Left colon (tissue), 2 donors: ENCODE data around the gene TAL1. TPM values are rescaled to one million over a fixed set of nuclear protein-coding genes. Genes with fewer than 3 reads are reported as not detected.

Experiments
- ATAC-seq: fragments of 200-7000 bp; cut with Tn5 transposase; one replicate; pipeline ENCODE4 v1.9.1; 2020; ENCODE audit warnings: mild to moderate bottlenecking, moderate library complexity
- DNase-seq, 2 donors: peaks; one replicate each; pipeline ENCODE4 v3.0.0-alpha.2; 2020
- intact Hi-C, 2 donors: fragments of 100-400 bp; cut with DNase I in 1 of 2; cut with micrococcal nuclease in 1 of 2; formaldehyde crosslinking; loops; one replicate each; pipeline versions ENCODE4 v1.11.2 to v1.14.0; 2022; cut with DNase I, micrococcal nuclease
- total RNA-seq, 2 donors: library from RNA; stranded (reverse); fragmentation: NEBNext Ultra II Directional; extraction: Animal tissue kit (Norgen Biotek cat#: 25700); gene quantifications; one replicate each; pipeline ENCODE4 v1.2.1, GENCODE V29; 2021
- donor health status: DM: no; HTN: no; CAD: no.
- donor health status: DM: yes; HTN: yes; CAD: no.

Gene TAL1
- total RNA-seq, 2 donors from 2014 or later: 1.2 to 1.3 TPM

DNA sequence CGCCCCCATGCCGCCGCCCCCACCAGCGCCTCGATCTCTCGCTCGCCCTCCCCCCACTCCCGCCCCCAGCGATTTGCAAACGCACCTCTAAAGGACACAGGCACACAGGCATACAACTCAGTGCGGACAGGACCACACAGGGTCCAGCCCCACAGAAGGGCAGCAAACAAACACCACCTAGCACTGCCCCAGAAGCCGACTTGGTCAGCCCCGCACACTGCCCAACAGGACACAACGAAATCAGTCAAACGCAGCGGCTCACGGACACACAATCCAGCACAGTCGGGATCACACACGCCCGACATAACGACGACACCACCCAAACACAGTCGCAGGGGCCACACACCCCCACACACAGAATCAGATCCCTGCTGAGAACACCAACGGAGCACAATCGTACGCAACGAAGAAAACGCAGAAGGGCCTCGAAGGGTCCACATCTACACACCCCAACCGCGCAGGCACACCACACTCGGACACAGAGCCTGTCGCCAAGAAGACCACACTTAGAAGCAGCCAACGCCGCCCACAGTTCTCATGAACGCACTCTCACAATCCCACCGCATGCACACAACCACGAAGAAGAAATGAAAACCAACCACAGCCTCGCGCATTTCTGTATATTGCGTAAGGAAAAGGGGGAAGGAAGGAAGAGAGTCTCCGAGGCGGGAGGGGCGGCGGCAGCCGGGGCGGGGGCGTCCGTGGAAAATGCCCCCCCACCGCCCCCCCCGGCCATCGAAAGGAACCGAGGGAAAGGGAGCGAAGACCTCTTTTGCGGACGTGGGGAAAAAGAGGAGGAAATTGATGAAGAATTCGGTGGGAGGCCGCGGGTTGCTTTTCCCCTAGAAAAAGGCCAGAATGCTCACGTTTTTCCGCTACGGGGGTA is 481 bp downstream of the TAL1 start:
- ATAC-seq (peak; percentile 52), DNase-seq (peak in 1 of 2 donors; percentile 22)
- intact Hi-C loops: no loop called here

DNA sequence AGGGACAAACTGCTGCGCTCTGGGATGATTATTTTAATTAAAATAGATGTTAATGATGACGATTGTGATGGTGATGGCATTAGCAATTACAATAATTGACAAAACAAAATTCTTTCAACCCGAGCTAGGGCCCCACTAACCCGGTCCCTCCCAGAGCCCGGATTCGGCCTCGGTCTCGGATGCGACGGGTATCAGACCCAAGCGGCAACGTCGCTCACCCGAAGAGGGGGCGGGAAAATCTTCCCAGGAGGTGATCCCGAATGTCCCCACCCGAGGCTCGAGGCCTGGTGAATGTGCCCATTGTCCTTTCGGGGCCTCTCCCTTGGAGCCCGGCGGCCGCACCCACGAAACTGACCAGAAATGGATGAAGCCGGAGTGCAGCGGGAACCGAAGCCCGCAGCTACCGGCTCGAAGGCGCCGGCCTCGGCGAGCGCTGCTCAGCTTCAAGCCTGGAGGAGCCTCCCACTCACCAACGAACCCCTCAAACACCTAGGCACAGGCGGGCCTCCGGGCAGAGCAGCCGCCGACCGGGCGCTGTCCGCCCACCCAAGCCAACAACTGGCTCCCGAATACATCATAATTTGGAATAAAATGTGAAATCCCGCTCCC is 1.2 kb downstream of the TAL1 start:
- ATAC-seq (peak; percentile 50), DNase-seq (peak in 1 of 2 donors; percentile 14)
- intact Hi-C loops: no loop called here

DNA sequence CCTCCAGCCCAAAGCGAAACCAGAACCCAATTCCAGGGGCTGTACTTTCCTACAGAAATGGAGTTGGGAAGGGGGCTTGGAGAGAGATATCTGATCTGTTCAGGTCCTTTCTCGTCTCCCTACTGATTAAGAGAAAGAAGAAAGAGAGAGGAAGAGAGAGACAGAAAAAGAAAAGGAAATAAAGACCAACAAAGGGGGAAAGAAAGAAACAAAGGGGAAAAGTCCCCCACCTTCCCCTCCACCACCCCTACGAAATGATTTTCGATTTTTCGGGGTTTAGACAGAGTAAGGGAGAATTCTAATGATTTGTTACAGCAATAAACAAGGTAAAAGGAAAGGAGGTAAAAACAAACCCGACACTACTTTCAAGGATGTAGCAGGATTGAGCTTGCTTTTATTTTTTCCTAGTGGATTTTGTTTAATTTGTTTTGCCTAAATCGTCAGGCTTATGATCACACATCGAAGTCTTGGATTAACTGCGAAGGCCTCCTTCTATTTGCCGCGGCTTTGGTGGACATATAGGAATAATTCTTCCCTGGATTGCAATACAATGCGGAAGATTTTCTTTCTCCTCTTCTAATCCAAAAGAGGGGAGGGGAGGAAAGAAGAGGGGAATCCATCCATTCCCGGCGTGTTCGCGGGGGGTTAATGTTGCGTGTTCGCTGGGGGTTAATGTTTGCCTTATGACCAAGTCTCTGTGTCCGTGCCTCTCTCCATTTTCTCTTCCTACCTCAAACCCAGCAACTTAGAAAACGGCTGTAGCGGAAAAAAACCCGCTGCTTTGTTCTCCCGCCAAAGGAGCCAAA is 1.9 kb downstream of the TAL1 start:
- ATAC-seq: no peak
- DNase-seq: no peak
- intact Hi-C loops: no loop called here

DNA sequence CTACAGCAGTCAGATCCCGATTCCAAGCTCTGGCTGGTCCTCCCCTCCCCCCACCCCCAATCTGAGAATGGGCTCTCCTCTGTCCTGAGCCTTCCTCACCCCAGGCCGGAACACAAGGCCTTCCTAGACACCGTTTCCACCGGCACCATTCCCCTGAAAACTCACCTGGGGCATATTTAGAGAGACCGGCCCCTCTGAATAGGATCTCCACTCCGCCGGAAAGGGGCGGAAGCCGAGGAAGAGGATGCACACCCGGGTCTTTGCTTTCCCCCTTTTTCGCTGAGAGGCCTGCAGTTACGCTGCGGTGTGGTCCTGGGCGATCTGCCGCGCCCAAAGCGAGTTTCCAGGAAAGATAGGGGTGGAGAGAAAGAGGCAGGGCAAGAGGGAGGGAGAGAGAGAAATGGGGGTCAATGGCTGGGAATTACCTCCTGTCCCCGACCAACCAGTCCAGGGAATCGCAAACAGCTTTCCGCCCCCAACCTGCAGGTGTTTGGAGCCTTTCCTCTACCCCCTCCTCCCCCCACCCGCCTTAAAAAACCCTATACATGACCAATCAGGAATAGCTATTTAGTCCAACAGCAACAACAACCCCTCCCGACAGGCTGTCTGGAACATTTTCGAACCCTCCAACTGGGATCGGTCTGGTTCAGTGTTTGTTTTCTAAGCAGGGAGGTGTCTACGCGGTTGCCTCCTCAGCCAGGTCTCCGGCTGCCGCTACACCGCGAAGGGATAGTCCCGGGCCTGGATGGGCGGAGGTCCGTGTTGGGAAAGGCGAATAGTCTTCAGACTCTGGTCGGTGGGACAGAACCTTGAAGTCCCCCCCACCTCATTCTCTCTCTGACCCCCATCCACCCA is 2.8 kb downstream of the TAL1 start:
- no peak for DNase-seq
- ATAC-seq: no peak
- intact Hi-C loops: no loop called here

DNA sequence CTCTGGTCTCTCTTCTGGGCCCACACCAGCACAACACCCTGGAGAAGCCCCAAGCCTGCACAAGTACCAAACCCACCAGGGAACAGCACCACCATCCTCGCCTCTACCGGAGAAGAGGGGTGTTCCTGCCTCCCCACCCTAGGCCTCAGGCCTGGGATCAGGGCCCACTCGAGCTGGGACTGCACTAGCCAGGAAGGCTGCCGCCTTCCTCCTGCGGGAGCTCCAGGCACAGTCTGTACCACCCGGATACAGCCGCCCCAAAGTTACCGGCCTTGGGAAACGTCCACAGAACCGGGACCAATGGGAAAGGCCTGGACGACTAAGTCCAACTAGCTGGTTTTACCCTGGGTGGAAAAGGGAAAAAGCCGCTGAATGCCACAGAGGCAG is 3.4 kb downstream of the TAL1 start:
- DNase-seq: no peak
- intact Hi-C loops: no loop called here
- ATAC-seq: no peak

DNA sequence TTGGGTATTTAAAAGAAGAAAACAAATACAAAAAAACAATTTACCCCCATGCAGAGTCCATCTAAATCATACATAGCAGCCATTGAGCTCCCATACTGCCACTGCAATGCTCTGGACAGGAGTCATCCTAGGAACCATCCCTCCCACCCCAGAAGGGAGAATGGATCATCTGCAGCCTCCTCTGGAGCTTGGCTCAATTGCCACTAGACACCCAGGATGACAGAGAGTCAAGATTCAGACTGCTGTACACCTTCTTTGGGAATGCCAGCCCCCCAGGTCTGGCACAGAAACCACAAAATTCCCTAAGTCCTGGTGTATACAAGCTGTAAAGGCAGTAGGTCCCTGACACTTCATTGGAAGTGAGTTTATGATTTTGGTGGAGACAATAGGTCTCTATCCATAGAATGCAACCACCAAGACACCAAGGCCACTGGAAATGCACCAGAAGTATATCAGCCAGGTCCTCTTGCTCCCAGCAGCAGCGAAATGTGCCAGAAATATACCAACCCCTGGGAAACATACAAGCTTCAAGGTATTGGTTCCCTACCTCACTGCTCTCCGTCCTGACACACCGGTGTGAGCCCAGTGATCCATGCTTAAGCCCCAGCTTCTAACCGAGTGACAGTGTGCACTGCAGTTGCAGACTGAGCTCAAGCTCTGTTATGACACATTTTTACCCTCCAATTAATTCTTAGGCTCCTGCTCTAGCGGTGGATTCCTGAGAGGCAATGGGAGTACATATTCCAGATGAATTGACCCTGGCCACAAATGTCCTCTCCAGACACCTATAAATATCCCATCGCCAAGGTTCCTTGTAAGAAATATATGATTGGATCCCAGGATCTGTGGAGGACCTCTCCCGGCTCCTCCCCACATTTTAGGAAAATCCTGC is 4.4 kb downstream of the TAL1 start:
- intact Hi-C loops: no loop called here
- ATAC-seq (no peak), DNase-seq (no peak)

DNA sequence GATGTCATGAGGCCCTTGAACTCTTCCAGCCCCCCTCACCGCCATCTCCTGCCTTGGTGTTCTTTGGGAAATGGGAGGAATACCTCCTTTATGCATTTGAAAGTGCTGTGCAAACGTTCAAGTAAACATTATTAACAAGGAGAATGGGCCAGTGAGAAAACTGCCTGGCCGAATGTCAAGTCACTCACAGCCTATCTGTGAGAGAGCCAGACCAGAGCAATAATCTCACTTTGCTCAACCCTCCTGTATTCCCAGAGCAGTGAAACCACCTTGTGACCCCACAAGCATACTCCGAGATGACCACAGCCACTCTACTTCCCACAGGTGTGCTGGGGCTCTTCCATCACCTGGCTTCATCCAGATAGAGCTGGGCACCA is 5.2 kb downstream of the TAL1 start:
- intact Hi-C loops: no loop called here
- DNase-seq (no peak), ATAC-seq (no peak)

DNA sequence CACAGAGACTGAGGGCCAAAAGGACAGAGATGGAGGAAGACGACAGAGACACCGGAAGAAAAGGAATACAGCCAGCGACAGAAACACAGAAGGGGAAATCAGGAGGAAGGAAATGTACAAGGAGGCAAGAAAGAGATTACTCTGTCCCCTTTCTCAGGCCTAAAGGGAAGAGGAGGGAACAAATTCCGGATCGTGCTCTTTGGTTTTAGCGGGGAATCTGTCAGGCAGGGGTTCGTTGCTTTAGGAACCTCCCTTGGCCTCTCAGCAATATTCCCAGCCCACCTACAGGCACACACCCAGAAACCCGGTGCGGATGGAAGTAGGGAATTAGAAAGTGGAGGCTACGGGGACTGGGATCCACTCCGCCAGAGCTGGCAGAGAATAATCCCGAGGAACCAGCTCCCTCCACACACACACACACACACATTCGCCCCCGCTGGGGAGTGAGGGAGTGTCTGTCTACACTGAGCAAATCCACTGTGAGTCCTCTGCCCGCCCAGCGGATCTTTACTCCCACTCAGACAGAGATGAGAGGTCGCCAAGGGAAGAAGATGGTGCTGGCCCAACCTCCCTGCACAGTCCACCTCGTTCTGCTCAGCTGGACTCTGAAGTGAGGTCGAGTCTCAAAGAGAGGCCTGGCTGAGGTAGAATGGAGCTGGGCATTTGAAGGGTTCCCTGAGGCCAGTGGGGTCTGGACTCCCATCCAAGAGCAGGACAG is 5.7 kb downstream of the TAL1 start:
- intact Hi-C loops: no loop called here
- DNase-seq: no peak
- ATAC-seq: no peak

DNA sequence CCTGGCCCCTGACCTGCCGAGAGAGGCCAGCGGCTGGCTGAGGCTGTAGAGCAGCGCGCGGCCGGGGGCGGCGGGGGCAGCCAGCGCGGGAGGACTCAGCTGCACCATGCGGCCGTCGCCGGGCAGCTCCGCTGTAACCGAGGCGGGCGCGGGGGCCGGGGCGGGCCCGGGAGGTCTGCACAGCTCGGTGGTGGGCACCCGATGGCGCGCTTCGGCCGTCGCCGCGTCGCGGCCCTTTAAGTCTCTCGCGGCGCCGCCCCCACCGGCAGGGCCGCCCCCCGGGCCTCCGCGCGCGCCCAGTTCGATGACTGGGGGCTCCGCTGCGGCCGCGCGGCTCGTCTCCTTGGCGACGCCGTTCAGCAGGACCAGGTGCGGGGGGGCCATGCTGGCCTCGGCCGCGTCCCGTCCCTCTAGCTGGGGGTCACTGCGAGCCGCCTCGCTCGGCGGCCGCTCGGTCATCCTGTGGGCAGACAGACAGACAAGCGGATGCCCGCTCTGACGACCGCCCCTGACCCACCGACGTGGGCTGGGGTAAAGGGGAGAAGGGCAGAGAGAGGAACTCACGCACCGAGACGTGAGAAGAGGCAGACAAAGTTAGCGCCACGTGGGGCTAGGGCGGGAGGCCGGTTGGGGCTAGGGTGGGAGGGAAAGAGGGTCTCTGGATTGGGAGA is 6.5 kb downstream of the TAL1 start:
- no peak for DNase-seq
- ATAC-seq: peak; percentile 33
- intact Hi-C loops: no loop called here

DNA sequence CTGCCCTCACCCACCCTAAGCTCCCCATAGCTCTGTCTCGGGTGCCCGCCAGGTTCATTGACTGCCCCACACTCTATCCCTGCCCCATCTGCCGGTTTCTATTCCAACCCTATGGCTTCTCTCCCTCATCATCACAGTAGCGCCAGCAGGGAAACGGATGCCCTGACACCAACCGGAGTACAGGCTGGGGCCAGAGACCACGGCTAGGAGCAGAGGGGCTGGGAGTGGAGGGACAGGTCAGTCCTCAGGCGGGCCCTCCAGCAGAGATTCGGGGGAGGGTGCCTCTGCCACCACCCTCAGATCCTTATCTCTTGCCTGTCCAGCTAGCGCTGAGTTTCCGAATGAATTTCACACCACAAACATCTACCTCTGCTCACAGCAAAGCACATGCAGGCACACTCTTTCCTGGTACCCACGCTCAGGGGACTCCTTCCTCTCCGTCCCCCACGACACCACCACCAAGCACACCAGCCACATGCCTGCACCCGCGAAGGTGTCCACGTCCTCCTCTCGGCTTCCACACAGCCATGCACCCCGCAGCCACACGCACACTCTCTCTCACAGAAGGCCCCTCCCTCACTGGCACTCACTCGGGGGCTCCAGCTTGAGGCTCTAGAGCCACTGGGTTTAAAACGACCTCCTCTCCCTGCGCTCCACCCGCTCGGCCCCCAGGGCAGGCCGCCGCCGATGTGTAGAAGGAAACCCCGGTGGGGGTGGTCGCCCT is 7.2 kb downstream of the TAL1 start:
- intact Hi-C loops: no loop called here
- DNase-seq: no peak
- ATAC-seq: no peak

DNA sequence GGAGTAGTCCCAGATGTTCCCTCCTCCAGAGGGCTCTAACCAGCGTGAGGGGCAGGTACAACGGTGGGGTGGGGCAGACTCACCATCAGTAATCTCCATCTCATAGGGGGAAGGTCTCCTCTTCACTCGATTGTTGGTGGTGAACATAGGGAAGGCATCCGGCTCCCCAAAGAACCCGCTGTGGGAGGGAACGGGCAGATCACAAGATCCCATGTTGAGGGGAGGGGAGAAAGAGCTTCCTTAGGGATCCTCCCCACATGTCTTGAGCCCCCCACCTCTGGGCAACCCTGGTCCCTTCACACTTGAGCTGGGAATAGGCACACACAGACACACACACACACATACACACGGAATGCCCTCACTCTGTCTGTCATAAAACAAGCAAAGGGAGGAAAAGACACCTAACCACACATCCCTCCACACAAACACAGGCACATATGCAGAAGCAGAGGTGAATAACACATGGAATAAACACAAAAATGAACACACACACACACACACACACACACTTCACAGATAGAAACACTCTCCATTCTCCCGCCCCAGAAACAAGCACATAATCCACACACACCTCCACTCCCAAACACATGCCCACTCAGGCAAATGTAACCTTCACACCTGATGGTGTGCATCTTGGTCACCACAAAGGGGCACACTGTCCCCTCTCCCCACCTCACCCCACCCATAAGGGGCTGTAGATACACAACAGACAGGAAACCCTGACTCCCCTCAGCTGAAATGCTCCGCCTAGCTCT is 7.9 kb downstream of the TAL1 start:
- intact Hi-C loops: no loop called here
- no peak for DNase-seq
- ATAC-seq: no peak

DNA sequence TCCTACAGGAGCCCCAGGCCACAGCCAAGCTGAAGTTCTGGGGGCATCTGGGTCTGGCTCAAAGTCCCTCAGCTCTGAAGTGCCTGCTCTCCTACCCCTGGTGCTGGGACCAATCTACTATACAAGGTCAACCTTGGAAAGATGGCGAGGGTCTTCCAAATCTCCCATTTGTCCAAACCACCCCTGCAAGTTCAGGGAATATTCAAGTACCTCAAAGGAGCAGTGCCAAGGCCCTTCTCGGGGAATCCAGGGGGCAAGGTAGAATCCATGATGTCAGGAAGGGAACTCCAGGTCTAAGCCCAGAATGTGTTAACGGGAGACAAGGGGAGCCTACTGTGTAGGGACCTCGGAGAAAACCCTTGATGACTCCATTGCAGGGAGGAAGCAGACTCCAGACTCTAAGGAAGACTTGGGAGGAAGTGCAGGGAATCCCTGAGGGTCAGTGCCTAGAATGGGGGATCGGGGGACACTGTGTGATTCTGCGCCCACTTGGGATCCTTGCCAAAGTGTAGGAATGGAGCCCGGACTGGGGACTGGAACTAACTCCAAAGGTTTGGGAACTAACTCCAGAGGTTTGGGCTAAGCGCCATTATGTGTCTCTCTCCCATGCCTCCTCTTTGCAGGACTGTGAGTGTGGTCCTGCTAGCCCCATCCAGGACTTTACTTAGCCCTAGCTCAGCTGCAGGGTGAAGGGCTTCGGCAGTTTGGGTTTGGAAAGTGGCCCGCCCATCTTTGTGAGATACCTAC is 8.7 kb downstream of the TAL1 start:
- no peak for ATAC-seq

DNA sequence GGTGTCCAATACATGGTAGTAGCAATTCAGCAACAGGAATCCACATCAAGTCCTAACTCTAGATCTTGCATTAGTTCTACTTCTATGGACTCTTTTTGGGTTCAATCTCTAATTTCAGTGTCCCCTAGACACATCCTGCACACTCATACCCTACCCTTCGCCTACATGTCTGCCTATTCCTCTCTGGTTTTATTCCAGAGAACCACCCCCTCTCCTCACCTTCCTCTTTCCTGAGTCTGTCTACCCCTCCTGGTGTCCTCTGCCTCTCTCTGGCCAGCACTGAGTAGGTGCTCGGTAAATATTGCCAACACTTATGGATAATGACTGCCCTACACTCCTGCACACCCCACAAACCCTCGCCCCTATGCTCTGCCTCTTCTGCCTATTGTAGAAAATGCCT is 9.5 kb downstream of the TAL1 start:
- intact Hi-C loops: no loop called here
- ATAC-seq (no peak), DNase-seq (no peak)

More for the DNA sequence above, 8.7 kb downstream of the TAL1 start:
- no peak for DNase-seq
- intact Hi-C loops: no loop called here

DNA sequence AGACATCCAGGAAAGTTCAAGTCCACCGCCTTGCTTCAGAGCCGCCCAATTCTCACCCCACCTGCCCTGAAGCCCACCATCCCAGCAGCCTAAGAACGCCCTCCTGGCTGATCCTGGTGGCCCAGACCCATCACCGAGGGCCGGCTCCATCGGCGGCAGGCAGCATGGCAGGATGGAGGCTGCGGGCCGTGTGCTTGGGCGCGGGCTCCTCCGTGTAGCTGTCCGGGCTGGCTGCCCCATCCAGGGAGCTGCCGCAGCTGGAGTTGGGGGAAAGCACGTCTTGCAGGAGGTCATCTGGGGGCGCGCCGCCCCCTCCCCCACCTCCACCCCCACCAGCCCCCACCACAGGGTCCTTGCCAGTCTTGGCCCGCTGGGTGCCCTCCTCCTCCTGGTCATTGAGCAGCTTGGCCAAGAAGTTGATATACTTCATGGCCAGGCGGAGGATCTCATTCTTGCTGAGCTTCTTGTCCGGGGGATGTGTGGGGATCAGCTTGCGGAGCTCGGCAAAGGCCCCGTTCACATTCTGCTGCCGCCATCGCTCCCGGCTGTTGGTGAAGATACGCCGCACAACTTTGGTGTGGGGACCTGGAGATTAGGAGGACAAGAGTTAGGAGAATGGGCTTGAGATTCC is 12.3 kb downstream of the TAL1 start:
- ATAC-seq (no peak), DNase-seq (no peak)
- intact Hi-C loops: no loop called here
